Measurements from ENCODE around the gene RNF135. TPM values are rescaled to one million over a fixed set of nuclear protein-coding genes. Genes with fewer than 3 reads are reported as not detected.

RNF135 gene
- total RNA-seq, 2 experiments from 2014 or later = 0.29 TPM; not detected in 1

DNA sequence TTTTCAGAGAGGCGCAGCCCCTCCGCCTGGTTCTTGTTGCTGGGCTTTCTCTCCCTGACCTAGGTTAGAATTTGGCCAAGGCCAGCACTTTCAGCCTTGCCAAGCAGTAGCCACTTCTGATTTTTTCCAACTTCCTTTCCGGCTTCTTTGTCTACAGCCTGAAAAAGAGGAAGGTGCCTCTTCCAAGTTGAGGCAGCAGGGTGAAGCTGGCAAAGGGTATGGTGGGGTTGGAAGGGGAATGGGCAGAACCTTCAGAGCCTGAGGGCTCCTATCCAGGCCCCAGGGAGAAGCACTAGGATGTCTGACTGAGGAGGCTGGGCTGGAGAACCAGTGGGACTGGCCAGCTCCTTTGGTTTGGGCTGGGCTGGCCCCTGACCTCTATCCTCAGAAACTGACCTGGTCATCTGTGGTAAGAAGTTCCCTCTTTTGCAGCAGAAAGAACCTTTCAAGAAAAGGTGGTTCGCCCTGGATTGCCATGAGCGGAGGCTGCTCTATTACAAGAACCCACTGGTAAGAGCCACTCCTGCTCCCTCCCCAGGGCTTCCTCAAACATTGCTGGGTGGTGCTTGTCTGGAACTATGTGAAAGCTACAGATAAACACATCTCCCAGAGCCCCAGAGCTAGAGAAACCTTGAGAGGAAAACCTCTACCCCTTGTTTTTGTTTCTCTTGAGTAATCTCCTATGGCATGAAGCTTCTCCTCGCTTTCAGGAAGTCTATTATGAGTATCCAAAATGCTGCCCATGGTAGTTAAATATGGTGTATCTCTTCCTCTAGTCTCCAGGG, 16.6 kb upstream of the RNF135 start:
- H3K79me2 ChIP-seq (ENCODE audit: insufficient read depth, low read depth, low read length) = no peaks in the 10 kb centered on the region
- POLR2A ChIA-PET = no interaction called here
- 0 out of 2 replicates have a peak, but pooled peaks cover 6% of the 10 kb centered on the region for H3K9me3 ChIP-seq (ENCODE audit: low read length)
- DNase-seq (ENCODE audit: low spot score) = no peak
- H3K36me3 ChIP-seq (ENCODE audit: insufficient read depth, low read length) = no peaks in the 10 kb centered on the region
- intact Hi-C loops (cut with micrococcal nuclease; ENCODE audit: unreplicated experiment) = no loop called here
- H3K4me3 ChIP-seq (ENCODE audit: low read depth, low read length, poor library complexity, severe bottlenecking) = no peak overlapping the region
- no peaks in the 10 kb centered on the region for H3K9me2 ChIP-seq (ENCODE audit: insufficient read depth, low read length)
- CTCF ChIA-PET (ENCODE audit: unreplicated experiment) = no interaction called here
- peak overlapping the region; percentile 21 for H3K4me2 ChIP-seq (ENCODE audit: low read length)
- no peak for TF ChIP-seq EZH2phosphoT487 (IDR thresholded peaks at IDR 0.05; ENCODE audit: borderline replicate concordance, low read depth, low read length)
- TF ChIP-seq, protein P1, sequence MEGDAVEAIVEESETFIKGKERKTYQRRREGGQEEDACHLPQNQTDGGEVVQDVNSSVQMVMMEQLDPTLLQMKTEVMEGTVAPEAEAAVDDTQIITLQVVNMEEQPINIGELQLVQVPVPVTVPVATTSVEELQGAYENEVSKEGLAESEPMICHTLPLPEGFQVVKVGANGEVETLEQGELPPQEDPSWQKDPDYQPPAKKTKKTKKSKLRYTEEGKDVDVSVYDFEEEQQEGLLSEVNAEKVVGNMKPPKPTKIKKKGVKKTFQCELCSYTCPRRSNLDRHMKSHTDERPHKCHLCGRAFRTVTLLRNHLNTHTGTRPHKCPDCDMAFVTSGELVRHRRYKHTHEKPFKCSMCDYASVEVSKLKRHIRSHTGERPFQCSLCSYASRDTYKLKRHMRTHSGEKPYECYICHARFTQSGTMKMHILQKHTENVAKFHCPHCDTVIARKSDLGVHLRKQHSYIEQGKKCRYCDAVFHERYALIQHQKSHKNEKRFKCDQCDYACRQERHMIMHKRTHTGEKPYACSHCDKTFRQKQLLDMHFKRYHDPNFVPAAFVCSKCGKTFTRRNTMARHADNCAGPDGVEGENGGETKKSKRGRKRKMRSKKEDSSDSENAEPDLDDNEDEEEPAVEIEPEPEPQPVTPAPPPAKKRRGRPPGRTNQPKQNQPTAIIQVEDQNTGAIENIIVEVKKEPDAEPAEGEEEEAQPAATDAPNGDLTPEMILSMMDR (conservative IDR thresholded peaks at IDR 0.05; ENCODE audit: low read length) = no peak
- BruUV-seq (replicated peaks) = no TSS peak
- peaks cover 58% of the 10 kb centered on the region for H3K4me1 ChIP-seq (ENCODE audit: insufficient read depth, low read length, poor library complexity, severe bottlenecking)
- peak overlapping the region; percentile 12 for H3K27ac ChIP-seq (ENCODE audit: low read depth, low read length, poor library complexity, severe bottlenecking)
- no peaks in the 10 kb centered on the region for H4K20me1 ChIP-seq (ENCODE audit: insufficient read depth, low read length)
- H2AFZ ChIP-seq (ENCODE audit: low read length) = peak overlapping the region; percentile 27; the same call in 1 of the 2 replicates

DNA sequence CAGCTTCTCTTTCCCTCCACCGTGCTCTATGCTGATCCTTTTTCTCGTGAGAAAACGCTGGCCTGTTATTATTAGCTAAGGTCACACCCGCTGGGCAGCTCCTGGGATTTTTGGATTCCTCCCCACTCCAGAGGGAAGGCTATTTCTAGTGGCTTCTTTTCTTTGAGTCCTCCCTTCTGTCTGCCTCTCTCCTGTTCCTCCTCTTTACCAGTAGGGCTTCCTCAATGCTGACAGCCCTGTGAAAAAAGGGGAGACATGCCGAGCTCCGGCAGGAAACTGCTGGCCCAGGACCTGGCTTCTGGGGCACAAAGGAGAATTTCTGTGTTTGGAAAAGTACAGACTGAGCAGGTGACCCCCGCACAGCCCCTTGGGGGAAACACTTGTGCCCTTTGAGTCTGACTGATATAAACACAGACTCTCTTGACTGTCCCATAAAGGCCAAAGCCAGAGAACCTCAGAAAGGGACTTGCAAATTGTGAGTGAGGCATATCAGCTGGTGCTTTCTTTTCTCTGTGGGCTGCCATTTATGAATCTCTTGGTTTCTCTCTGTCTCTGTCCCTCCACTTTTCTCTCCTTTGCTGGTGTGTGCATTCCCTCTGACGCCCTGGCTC, 14.0 kb upstream of the RNF135 start:
- Histone ChIP-seq H3K4me1 (ENCODE audit: insufficient read depth, low read length, poor library complexity, severe bottlenecking) (peaks cover 77% of the 10 kb centered on the region), H3K9me2 (ENCODE audit: insufficient read depth, low read length) (no peaks in the 10 kb centered on the region), H4K20me1 (ENCODE audit: insufficient read depth, low read length) (no peaks in the 10 kb centered on the region), H3K9me3 (ENCODE audit: low read length) (0 out of 2 replicates have a peak, but pooled peaks cover 6% of the 10 kb centered on the region), H2AFZ (ENCODE audit: low read length) (peak overlapping the region; percentile 71), H3K36me3 (ENCODE audit: insufficient read depth, low read length) (no peaks in the 10 kb centered on the region), H3K79me2 (ENCODE audit: insufficient read depth, low read depth, low read length) (no peaks in the 10 kb centered on the region), H3K4me2 (ENCODE audit: low read length) (peak overlapping the region; percentile 48), H3K27ac (ENCODE audit: low read depth, low read length, poor library complexity, severe bottlenecking) (peak overlapping the region; percentile 1), H3K4me3 (ENCODE audit: low read depth, low read length, poor library complexity, severe bottlenecking) (no peak overlapping the region)
- TF ChIP-seq EZH2phosphoT487 (IDR thresholded peaks at IDR 0.05; ENCODE audit: borderline replicate concordance, low read depth, low read length) = no peak
- TF ChIP-seq, protein P1 (conservative IDR thresholded peaks at IDR 0.05; ENCODE audit: low read length) = 0 out of 2 replicates have a peak, but pooled peaks have one; percentile 11
- ChIA-PET CTCF (ENCODE audit: unreplicated experiment) (no interaction called here), POLR2A (no interaction called here)
- intact Hi-C loops (cut with micrococcal nuclease; ENCODE audit: unreplicated experiment) = no loop called here
- DNase-seq (ENCODE audit: low spot score) = no peak
- BruUV-seq (replicated peaks) = no TSS peak

Data from OCI-LY7 (cell line).